CD1c-positive myeloid dendritic cell (primary cell): Measurements from ENCODE around the gene TTC29.
"Not testable (repeated sequence)": the region's sequence is repeated elsewhere in the genome, so short reads cannot be mapped to it uniquely, and the experiment has no call there.

ENCODE experiments used
- DNase-seq: peaks from one replicate; pipeline ENCODE4 v3.0.0-alpha.2; 2016; ENCODE audit errors: extremely low spot score

TTC29 gene

DNA sequence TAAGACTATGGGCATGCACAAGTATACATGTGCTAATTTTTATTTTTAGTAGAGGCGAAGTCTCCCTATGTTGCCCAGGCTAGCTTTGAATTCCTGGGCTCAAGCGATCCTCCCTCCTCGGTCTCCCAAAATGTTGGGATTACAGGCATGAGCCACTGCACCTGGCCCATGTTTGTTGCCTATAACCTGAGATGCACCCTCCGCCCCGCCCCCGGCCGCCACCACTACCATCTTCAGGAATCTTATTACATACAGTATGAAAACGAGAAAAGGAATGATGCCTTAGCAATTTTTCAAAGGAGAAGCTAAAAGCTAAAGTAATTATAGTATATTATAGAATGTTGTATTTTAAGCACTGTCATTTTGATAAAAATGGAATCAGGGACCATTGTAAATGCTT is 245.8 kb downstream of the TTC29 start:
- DNase-seq, result no peak

DNA sequence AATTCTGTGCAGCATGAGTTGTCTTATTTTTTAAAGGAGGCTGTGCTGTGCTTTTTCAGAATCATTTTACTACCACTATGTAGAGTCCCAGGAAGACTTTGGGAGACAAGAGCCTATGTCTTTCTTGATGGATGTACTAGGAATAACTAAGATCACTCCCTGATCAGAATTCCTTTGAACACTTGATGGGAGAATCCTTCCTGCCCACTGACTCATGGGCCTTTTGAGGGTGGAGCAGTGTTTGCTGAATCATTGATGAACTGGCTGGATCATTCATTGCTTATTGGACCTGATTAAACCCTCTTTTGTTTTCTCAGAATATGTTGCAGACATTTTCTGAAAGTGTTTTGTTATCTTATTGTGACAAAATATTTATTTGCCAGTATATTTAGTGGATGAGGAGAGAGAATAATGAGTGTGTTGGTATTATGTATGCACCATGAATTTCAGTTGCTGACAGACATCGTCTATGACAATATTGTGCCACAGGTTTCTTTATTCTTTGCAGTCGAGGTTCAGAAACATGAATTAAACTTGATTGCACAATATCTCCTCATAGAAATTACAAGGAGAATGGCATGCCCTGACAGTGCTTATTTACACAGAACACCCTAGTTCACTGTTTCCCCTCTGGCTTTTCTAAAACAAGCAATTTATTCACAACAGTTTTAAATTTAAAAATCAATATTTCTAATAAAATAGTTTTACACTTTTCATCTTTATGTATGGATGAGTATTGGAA is 270.7 kb downstream of the TTC29 start:
- DNase-seq, result no peak

DNA sequence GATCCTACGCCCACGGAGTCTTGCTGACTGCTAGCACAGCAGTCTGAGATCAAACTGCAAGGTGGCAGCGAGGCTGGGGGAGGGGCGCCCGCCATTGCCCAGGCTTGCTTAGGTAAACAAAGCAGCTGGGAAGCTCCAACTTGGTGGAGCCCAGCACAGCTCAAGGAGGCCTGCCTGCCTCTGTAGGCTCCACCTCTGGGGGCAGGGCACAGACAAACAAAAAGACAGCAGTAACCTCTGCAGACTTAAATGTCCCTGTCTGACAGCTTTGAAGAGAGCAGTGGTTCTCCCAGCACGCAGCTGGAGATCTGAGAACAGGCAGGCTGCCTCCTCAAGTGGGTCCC is 281.7 kb downstream of the TTC29 start:
- DNase-seq, result not testable (repeated sequence)

DNA sequence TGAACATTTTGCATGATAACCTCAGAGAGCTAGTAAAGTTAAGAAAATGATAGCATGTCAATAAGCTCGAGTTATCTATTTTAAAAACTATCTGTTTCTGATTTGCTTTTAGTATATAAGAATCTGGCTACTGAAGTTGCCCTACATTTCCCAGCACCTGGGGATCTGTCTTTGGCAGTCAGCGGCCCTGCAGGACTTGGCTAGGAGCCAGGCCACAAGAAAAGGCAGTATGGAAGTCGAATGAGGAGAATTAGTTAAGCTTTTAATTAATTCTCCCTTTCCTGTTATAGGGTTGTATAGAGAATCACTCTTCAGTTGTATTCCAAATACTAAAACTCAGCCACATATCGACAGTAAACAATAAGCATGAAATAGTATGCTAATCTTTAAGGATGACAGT is 284.3 kb downstream of the TTC29 start:
- no peak for DNase-seq
